SU-DHL-6 (cell line): ENCODE results near the gene NPIPA1.

ENCODE experiments used
- H2AFZ ChIP-seq: fragments of 200-600 bp; sonication (generic); 2 replicates; pipeline ENCODE4 v1.6.1; 2014; ENCODE audit warnings: low read depth, mild to moderate bottlenecking, moderate library complexity, mixed read lengths, antibody characterized with exemption, low read length; ENCODE audit not compliant: severe bottlenecking
- H3F3A ChIP-seq: fragments of 200-600 bp; shearing (Covaris generic); 2 replicates; pipeline ENCODE4 v1.6.0; 2016; ENCODE audit warnings: antibody characterized with exemption, mild to moderate bottlenecking; ENCODE audit not compliant: insufficient read depth
- H3K27ac ChIP-seq: fragments of 200-600 bp; sonication (generic); 2 replicates; pipeline ENCODE4 v1.5.1; 2016; ENCODE audit warnings: low read depth, mild to moderate bottlenecking, low read length, moderate library complexity, mixed read lengths
- H3K27me3 ChIP-seq: fragments of 200-600 bp; sonication (generic), shearing (Covaris generic); 2 replicates; pipeline ENCODE4 v1.6.0; 2014; ENCODE audit warnings: mild to moderate bottlenecking, low read length
- H3K36me3 ChIP-seq: fragments of 200-600 bp; sonication (generic); 2 replicates; pipeline ENCODE4 v1.6.1; 2014; ENCODE audit warnings: mild to moderate bottlenecking, low read length, mixed read lengths
- H3K4me2 ChIP-seq: fragments of 300-600, 200-600 bp; shearing (Covaris generic), sonication (generic); 2 replicates; pipeline ENCODE4 v1.6.0; 2014; ENCODE audit warnings: low read length, low read depth, mild to moderate bottlenecking; ENCODE audit not compliant: poor library complexity, severe bottlenecking
- H3K4me3 ChIP-seq: fragments of 200-600 bp; sonication (generic); 2 replicates; pipeline ENCODE4 v1.5.1; 2014; ENCODE audit warnings: antibody characterized with exemption, low read length, mild to moderate bottlenecking, mixed read lengths; ENCODE audit not compliant: insufficient read depth, poor library complexity, severe bottlenecking
- H3K79me2 ChIP-seq: fragments of 200-600 bp; sonication (generic); 2 replicates; pipeline ENCODE4 v1.6.1; 2014; ENCODE audit warnings: mild to moderate bottlenecking, low read length, moderate library complexity; ENCODE audit not compliant: insufficient read depth
- H3K9ac ChIP-seq: fragments of 200-600 bp; sonication (generic); 2 replicates; pipeline ENCODE4 v1.7.0; 2014; ENCODE audit warnings: mild to moderate bottlenecking, low read length
- H3K9me2 ChIP-seq: fragments of 200-600 bp; sonication (generic); replicated peaks from 2 replicates; pipeline ENCODE4 v1.6.1; 2014; ENCODE audit warnings: low read length; ENCODE audit not compliant: insufficient read depth
- H3K9me3 ChIP-seq: fragments of 200-600 bp; sonication (generic); 2 replicates; pipeline ENCODE4 v1.6.1; 2014; ENCODE audit warnings: low read length, mixed read lengths; ENCODE audit not compliant: insufficient read depth
- H4K20me1 ChIP-seq: fragments of 200-600 bp; sonication (generic); 2 replicates; pipeline ENCODE4 v1.6.1; 2014; ENCODE audit warnings: low read depth, mild to moderate bottlenecking, antibody characterized with exemption, low read length, moderate library complexity, mixed read lengths
- CTCF ChIP-seq: fragments of 200-600 bp; sonication (generic); IDR thresholded peaks from one replicate; pipeline ENCODE4 v1.5.1; 2017; ENCODE audit warnings: antibody characterized with exemption, mild to moderate bottlenecking, low read length, moderate library complexity; ENCODE audit not compliant: insufficient read depth, poor library complexity, severe bottlenecking
- EZH2phosphoT487 ChIP-seq: fragments of 200-600 bp; sonication (generic), shearing (Covaris generic); conservative IDR thresholded peaks from 2 replicates; pipeline ENCODE4 v1.6.1; 2018; ENCODE audit warnings: mild to moderate bottlenecking, antibody characterized with exemption, low read length, moderate library complexity, mixed read lengths

Gene NPIPA1

GRCh38 chr16:14958970-14959369 is 21.7 kb downstream of the NPIPA1 start:
- no peak for TF ChIP-seq CTCF
- no peak for TF ChIP-seq EZH2phosphoT487
- no peak overlapping the region for H3K9ac ChIP-seq
- H3K4me2 ChIP-seq = no peak overlapping the region
- H3K4me3 ChIP-seq = no peak overlapping the region
- peaks cover 10% of the 10 kb centered on the region; the same call in 1 of the 2 replicates for H3K27me3 ChIP-seq
- no peaks in the 10 kb centered on the region for H3K79me2 ChIP-seq
- no peaks in the 10 kb centered on the region for H3K9me3 ChIP-seq
- H3F3A ChIP-seq = no peaks in the 10 kb centered on the region
- no peaks in the 10 kb centered on the region for H3K36me3 ChIP-seq
- no peaks in the 10 kb centered on the region for H4K20me1 ChIP-seq
- no peak overlapping the region for H2AFZ ChIP-seq
- H3K27ac ChIP-seq = no peak overlapping the region
- H3K9me2 ChIP-seq = no peaks in the 10 kb centered on the region

- H3K27me3 ChIP-seq = peaks cover 10% of the 10 kb centered on the region; the same call in 1 of the 2 replicates
These were observed 24.4 kb downstream of the NPIPA1 start for GRCh38 chr16:14961405-14962186.

GRCh38 chr16:14963281-14964173 is 26.3 kb downstream of the NPIPA1 start:
- Histone ChIP-seq H3K27me3 (peaks cover 10% of the 10 kb centered on the region; the same call in 1 of the 2 replicates), H2AFZ (no peak overlapping the region), H3K79me2 (no peaks in the 10 kb centered on the region)

More at GRCh38 chr16:14961405-14962186, 24.4 kb downstream of the NPIPA1 start:
- Histone ChIP-seq H3K9me2 (no peaks in the 10 kb centered on the region), H3K27ac (no peak overlapping the region), H2AFZ (no peak overlapping the region), H3K79me2 (no peaks in the 10 kb centered on the region), H3F3A (no peaks in the 10 kb centered on the region), H3K9me3 (no peaks in the 10 kb centered on the region), H3K4me2 (no peak overlapping the region), H3K36me3 (no peaks in the 10 kb centered on the region), H3K9ac (no peak overlapping the region), H3K4me3 (no peak overlapping the region), H4K20me1 (no peaks in the 10 kb centered on the region)
- TF ChIP-seq EZH2phosphoT487 (no peak), CTCF (no peak)

More at GRCh38 chr16:14963281-14964173, 26.3 kb downstream of the NPIPA1 start:
- no peak for TF ChIP-seq CTCF
- no peak for TF ChIP-seq EZH2phosphoT487
- no peaks in the 10 kb centered on the region for H3K36me3 ChIP-seq
- no peak overlapping the region for H3K9ac ChIP-seq
- H3K9me2 ChIP-seq = no peaks in the 10 kb centered on the region
- H3K4me3 ChIP-seq = no peak overlapping the region
- H3F3A ChIP-seq = no peaks in the 10 kb centered on the region
- no peaks in the 10 kb centered on the region for H3K9me3 ChIP-seq
- no peak overlapping the region for H3K4me2 ChIP-seq
- H4K20me1 ChIP-seq = no peaks in the 10 kb centered on the region
- no peak overlapping the region for H3K27ac ChIP-seq
